NOMO-1 (cell line): ENCODE data around the gene MST1.

Source experiments
- DNase-seq, 2 experiments: peaks; one replicate each; lab custom pipeline; 2025; ENCODE audit not compliant: unreplicated experiment in 2 of 2; lab: John Stamatoyannopoulos, UW

Gene MST1

GRCh38 chr3:49689046-49689907, at the start of gene MST1, which contains the start of gene RNF123:
Gene MST1, minus strand, starts transcription at chr3:49689474. Its CDS starts 783 bp downstream, at chr3:49688691.
Gene RNF123, plus strand, starts transcription at chr3:49689557. Its CDS starts 1,609 bp downstream, at chr3:49691166.
- DNase-seq: no peak

- no peak for DNase-seq
These were observed 48.9 kb upstream of the MST1 start for GRCh38 chr3:49738067-49738713.

- no peak for DNase-seq
These were observed 45.5 kb upstream of the MST1 start for GRCh38 chr3:49734752-49735151.

GRCh38 chr3:49733551-49733950, 44.3 kb upstream of the MST1 start:
- no peak for DNase-seq

- no peak for DNase-seq
These were observed 43.3 kb upstream of the MST1 start for GRCh38 chr3:49732597-49732996.

- no peak for DNase-seq
These were observed 40.8 kb upstream of the MST1 start for GRCh38 chr3:49729966-49730609.

GRCh38 chr3:49727924-49728361, 38.7 kb upstream of the MST1 start:
- DNase-seq: no peak

- DNase-seq: no peak
These were observed 38.1 kb upstream of the MST1 start for GRCh38 chr3:49727154-49727923.

- no peak for DNase-seq
These were observed 36.8 kb upstream of the MST1 start for GRCh38 chr3:49725906-49726681.

GRCh38 chr3:49724586-49724985, 35.3 kb upstream of the MST1 start:
- no peak for DNase-seq

GRCh38 chr3:49723628-49724551, 34.6 kb upstream of the MST1 start, which contains the start of gene GMPPB:
Gene GMPPB, minus strand, starts transcription at chr3:49723951. Its CDS starts 225 bp downstream, at chr3:49723726.
- DNase-seq: peak; percentile 97

GRCh38 chr3:49723296-49723627, 34.0 kb upstream of the MST1 start:
- peak; percentile 10 to 25 for DNase-seq

GRCh38 chr3:49722896-49723295, 33.6 kb upstream of the MST1 start:
- no peak for DNase-seq

- no peak for DNase-seq
These were observed 32.9 kb upstream of the MST1 start for GRCh38 chr3:49721896-49722781.

- DNase-seq: no peak
These were observed 32.3 kb upstream of the MST1 start for GRCh38 chr3:49721596-49721895.

- no peak for DNase-seq
These were observed 31.8 kb upstream of the MST1 start for GRCh38 chr3:49720855-49721595.

- DNase-seq: peak; percentile 74 to 75
These were observed 30.1 kb upstream of the MST1 start, which contains the start of gene AMIGO3 for GRCh38 chr3:49719214-49719884. Gene AMIGO3, minus strand, starts transcription at chr3:49719684. Its CDS starts 219 bp downstream, at chr3:49719465.
